ENCODE results near the gene ERFL.

DNA sequence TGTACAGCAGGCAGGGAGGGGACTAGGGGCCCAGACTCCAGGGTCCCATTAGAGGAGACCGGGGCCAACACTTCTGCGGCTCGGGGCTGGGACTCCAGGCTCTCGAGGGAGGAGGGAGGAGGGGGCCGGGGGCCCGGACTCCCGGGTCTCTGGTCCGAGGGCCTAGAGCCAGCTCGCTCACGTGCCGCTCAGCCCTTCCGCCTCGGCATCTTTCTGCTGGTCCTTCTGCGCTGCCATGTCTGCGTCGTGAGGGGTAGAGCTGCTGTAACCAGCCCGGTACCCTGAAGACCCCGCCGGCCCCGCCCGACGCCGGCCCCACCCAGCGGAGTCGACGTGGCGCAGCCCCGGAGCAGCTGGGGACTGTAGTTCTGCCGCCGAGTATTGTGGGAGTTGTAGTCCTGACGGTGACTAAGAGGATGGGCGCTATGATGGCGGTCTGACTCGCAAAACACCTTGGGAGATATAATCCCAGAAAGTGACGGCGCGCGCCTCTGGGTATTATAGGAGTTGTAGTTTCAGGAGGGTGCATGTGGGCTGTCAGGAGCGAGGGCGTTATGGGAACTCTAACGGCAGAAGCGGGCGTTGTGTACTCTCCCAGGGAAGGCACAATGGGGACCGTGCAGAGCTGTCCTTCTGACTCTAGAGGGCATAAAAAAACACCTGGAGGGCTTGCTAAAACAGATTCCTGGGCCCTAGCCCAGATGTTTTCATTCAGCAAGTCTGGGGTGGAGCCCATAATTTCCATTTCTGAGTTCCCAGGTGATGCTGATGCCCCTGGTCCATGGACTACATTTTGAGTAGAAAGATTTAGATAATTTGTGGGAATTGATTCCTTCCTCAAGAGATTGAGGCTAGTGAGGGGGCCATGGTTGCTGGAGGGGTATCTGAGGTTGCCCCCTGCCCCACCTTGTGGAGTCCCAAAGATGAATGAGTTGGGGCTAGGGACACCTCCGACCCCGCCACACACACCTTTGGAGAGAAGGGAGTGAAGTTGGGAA lies 31.1 kb upstream of the ERFL start, which contains the start of gene RABAC1:
- TF ChIP-seq FOSL1 (IDR thresholded peaks at IDR 0.05; ENCODE audit: low read depth) = no peak
- TF ChIP-seq, protein P1, sequence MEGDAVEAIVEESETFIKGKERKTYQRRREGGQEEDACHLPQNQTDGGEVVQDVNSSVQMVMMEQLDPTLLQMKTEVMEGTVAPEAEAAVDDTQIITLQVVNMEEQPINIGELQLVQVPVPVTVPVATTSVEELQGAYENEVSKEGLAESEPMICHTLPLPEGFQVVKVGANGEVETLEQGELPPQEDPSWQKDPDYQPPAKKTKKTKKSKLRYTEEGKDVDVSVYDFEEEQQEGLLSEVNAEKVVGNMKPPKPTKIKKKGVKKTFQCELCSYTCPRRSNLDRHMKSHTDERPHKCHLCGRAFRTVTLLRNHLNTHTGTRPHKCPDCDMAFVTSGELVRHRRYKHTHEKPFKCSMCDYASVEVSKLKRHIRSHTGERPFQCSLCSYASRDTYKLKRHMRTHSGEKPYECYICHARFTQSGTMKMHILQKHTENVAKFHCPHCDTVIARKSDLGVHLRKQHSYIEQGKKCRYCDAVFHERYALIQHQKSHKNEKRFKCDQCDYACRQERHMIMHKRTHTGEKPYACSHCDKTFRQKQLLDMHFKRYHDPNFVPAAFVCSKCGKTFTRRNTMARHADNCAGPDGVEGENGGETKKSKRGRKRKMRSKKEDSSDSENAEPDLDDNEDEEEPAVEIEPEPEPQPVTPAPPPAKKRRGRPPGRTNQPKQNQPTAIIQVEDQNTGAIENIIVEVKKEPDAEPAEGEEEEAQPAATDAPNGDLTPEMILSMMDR (IDR thresholded peaks at IDR 0.05 in 2 of 3, conservative IDR thresholded peaks at IDR 0.05 in 1 of 3; ENCODE audit: borderline replicate concordance in 1 of 3, insufficient read depth in 1 of 3, low read depth in 2 of 3, low read length in 2 of 3) = peak in 2 of 3 experiments; percentile 34 to 37; a peak in 2 of 6 replicates
- peak; percentile 37 for TF ChIP-seq POLR2A (IDR thresholded peaks at IDR 0.05; ENCODE audit: borderline replicate concordance, extremely low read depth, insufficient read depth, insufficient read length)
- TF ChIP-seq POLR2AphosphoS5 (IDR thresholded peaks at IDR 0.05; ENCODE audit: low read depth, low read length) = peak; percentile 62
- no peak for TF ChIP-seq ELF1 (IDR thresholded peaks at IDR 0.05; ENCODE audit: borderline replicate concordance, low read depth)

Measured in HCT116 (cell line).